Hippocampal formation (tissue), 2 donors: Measurements from ENCODE around the gene HSPA8.
A peak's percentile ranks its signal among the peaks of the same experiment; 100 is the strongest.

Experiments
- DNase-seq, 2 donors: peaks; one replicate each; lab custom pipeline; 2025; lab: John Stamatoyannopoulos, UW

HSPA8 gene

DNA sequence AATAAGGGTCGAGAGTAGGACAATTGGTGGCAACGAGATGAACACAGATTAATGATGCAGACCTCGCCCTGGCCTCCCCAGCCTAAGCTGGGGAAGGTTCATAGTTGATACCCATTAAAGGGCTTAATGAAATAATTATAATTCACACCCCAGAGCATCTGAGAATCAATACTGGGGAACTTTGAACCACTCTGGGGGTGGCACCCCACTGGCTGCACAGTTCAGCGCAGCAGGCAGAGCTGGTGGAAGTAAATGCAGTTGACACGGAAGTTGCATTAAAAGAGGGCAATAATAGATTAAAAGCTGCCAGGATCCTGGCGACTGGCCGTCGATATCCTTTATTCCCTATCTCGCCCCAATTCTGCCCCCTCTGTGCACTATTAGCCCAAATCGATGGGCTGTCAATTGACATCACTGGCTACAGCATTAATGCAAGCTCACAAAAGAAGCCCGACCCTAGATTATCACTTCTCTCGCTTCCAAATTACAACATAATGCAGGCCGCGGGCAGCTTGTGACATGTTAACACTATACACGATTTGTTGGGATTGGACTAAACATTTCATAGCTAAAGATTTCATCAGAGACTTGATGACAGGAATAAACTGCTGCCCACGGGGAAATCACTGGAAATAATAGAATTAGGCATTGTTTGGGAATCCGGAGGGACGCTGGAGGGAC lies 14.5 kb downstream of the HSPA8 start:
- no peak for DNase-seq

DNA sequence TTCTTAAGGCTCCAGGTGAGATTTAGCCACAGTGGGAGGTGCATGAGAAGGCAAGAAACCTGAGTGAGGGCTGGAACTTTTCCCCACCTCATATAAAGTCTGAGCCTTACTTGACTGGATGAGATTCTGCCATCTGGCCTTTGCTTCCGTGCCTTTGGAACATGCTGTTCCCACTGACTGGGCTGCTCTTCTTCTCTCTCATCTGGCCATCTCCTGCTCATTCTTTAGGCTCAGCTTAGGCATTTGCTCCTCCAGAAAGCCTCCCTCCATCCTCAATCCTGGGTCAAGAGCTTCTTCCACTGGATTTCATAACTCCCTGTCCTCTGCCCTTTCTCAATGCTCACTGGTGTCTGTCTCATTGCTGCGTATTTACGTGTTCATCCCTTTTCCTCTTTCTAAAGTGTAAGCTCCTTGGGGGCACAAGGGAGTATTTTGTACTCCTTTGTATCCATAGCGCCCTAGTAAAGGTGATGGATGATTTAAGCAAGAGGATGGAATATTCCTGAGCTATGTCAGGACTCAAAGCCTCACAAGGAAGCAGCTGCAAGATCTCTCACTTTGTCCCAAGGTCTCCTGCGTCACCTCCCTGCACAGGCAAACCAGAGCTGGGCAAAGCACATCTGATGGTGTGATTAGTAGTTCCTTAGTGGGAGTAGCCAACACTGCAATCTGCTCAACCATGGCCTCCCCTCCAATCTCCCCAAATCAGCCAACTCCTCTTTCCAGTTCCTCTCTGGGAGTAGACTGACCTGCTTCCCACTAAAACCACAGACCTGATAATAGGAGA lies 15.3 kb downstream of the HSPA8 start:
- no peak for DNase-seq

DNA sequence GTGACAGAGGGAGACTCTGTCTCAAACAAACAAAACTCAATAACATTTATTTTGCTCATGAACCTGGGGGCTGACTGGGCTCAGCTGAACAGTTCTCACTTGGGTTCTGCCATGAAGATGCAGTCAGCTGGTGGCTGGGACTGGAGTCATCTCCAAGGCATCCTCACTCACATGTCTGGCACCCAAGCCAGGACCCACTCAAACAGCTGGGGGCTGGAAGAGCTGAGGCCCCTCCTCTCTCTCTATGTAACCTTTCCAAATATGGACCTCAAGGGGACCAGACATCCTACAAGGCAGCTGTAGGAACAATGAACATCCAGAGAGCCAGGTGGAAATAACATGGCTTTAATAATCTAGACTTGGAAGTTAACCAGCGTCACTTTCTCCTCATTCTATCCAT lies 16.8 kb downstream of the HSPA8 start:
- DNase-seq = no peak

DNA sequence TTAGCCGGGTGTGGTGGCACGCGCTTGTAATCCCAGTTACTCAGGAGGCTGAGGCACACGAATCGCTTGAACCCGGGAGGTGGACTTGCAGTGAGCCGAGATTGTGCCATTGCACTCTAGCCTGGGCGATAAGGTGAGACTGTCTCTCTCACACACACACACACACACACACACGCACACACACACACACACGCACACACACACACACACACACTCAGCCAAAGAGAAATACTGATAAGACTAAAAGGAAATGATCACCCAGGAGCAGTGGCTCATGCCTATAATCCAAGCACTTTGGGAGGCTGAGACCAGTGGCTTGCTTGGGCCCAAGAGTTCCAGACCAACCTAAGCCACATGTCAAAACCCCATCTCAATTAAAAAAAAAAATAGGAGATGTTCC lies 20.8 kb downstream of the HSPA8 start:
- no peak for DNase-seq

DNA sequence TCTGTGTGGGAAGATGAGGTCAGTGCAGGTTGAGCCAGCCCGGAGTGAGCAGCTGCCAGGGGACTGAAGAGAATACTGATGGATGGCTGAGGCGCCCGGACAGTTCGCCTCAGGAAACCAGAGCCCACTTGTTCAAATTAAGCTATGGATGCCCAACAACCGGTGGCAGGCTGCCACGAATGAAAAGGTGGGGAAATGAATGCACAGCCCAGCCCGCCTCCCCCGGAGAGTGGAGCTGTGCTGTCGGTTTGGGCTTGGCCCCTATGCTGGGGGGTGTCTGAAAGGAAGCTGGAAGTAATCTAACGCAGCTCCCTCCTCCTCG lies 21.9 kb downstream of the HSPA8 start:
- no peak for DNase-seq

DNA sequence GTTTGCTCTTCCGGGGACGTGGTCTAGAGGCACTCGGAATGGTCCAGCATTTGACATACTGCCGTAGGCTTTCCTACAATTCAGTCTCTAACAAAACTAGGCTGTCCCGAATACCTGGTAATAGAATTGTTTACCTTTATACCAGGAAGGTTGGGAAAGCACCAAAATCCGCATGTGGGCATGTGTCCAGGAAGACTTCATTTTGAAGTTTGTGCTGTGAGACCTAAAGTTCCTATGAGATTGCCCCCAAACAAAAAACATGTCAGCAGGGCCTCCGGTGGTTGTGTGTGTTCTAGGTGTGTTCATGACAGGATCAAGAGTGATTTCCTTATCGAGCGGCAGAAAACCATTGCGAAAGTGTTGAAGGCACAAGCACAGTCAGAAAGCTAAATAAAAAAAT lies 26.1 kb downstream of the HSPA8 start:
- no peak for DNase-seq

DNA sequence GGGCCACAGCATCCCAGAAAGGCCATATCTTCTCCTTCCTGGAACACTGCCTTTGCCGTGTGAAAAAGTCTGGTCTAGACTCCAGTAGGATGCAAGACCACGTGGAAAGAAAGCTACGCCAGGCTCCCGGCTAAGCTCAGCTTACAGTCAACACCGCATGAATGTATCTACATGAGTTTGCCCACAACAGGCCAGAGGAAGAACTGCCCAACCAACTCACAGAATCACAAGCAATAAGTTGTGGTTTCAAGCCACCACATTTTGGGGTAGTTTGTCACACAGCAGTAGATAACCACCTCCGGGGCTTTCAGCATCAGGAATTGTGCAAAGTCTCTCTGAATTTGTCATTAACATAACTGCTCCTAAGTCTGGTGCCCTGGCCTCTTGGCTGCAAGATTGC lies 27.3 kb downstream of the HSPA8 start:
- DNase-seq = no peak

DNA sequence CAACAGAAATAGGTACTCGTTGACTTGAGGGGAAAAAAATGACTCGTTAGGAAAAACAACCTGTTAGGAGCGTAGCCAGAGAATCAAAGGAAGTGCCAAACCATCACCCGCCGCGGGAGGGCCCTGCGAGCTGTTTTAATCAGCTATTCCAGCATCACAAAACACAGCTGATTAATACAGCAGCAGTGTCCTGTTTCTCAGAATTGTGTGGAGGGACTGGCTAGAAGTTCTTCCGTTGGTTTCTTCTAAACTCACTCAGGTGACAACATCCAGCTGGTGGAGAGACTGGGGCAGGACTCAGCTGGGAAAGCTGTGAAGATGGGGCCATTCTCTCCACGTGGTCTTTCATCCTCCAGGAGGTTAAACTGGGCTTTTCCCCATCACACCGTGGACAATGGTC lies 28.0 kb downstream of the HSPA8 start:
- DNase-seq = no peak

DNA sequence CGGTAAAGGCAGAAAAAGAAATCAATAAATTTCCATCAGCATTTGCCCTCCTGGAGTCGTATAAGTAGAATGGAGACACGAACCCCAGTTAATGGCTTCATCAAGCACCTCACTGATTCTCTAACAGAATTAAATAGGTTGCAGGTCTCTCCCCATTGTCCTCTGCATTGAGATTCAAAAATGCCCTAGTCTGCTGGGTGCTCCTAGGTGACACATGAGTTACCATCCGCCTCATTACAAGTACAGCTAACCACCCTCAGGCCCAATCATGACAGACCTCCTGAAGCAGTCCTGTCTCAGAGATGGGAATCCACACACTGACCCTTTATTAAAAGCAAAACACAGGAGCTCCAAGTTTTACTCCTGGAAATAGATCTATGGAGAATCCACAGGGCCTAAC lies 31.4 kb downstream of the HSPA8 start:
- no peak for DNase-seq

DNA sequence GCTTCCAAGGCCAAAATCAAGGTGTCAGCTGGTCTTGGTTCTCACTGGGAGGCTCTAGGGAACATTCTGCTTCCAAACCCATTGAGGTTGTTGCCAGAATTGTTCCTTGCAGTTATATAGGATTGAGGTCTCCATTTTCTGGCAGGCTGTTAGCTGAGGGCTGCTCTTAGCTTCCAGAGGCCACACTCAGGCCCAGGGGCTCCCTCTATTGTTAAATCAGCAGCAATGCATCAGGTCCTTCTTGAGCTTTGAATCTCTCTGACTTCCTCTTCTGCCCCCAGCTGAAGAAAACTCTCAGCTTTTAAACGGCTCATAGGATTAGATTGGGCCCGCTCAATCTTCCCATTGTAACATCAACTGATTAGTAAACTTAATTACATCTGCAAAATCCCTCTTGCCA lies 41.0 kb downstream of the HSPA8 start:
- peak in 1 of 2 donors; percentile 6 for DNase-seq

DNA sequence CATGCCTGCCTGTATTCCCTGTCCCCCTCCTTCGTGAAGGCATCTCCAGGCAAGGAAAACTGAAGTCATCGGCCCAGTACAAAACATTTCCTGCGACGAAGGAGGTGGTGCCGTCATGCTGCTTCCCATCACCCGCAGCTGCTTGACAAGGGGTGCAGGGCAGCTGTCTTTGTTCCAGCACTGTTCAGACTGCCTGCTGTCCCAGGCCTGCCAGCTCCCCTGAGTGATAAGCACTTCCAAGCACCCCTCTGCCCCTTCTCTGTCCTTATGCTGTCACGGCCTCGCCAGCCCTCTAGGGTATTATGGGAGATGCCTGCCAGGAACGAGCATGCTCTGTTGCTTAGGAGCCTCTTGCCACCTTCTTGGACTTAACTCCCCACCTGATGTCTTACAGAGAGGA lies 43.2 kb downstream of the HSPA8 start:
- DNase-seq = no peak

DNA sequence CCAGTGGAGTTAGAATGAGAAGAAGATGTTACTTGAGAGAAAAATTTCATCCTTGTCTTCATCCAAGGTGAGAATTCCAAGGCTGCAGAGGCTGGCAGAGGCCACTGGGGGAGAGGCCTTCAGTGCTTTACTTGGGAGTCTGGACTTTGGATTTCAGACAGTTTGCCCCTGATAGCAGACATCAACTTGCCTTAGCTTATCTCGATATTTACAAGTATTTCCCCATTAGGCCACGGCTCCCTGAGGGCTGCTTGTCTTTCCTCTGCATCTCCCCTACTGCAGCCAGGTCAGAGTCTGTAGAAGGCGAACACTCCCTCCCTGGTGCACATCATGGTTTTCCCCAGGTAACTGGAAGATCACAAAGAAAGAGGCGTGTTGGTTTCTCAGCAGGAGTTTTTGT lies 50.4 kb downstream of the HSPA8 start:
- DNase-seq = no peak
